HEK293T (cell line): ENCODE data around the gene TET3.

Source experiments
- ARNT ChIP-seq: fragments of 450-650 bp; IDR thresholded peaks from 2 replicates; pipeline ENCODE4 v1.6.1; 2017; ENCODE audit warnings: mild to moderate bottlenecking
- BHLHE40 ChIP-seq: fragments of 450-650 bp; IDR thresholded peaks from 2 replicates; pipeline ENCODE4 v1.6.1; 2016; ENCODE audit warnings: mild to moderate bottlenecking, moderate library complexity, borderline replicate concordance
- CTBP1 ChIP-seq: fragments of 450-650 bp; IDR thresholded peaks from 2 replicates; pipeline ENCODE4 v1.6.1; 2016; ENCODE audit warnings: borderline replicate concordance
- ELF4 ChIP-seq: fragments of 450-650 bp; IDR thresholded peaks from 2 replicates; pipeline ENCODE4 v1.6.1; 2017; ENCODE audit warnings: antibody characterized with exemption
- FOXK2 ChIP-seq: fragments of 450-650 bp; IDR thresholded peaks from 2 replicates; pipeline ENCODE4 v1.6.1; 2016; ENCODE audit warnings: mild to moderate bottlenecking
- FOXM1 ChIP-seq: fragments of 450-650 bp; IDR thresholded peaks from 2 replicates; pipeline ENCODE4 v1.6.1; 2017; ENCODE audit warnings: mild to moderate bottlenecking, borderline replicate concordance
- HDGF ChIP-seq: fragments of 450-650 bp; IDR thresholded peaks from 2 replicates; pipeline ENCODE4 v1.6.1; 2017; ENCODE audit warnings: antibody characterized with exemption, borderline replicate concordance
- L3MBTL2 ChIP-seq: fragments of 450-650 bp; conservative IDR thresholded peaks from 2 replicates; pipeline ENCODE4 v1.6.1; 2016; ENCODE audit warnings: mild to moderate bottlenecking
- LEF1 ChIP-seq: fragments of 450-650 bp; IDR thresholded peaks from 2 replicates; pipeline ENCODE4 v1.6.1; 2017; ENCODE audit warnings: mild to moderate bottlenecking, borderline replicate concordance
- NFRKB ChIP-seq: fragments of 450-650 bp; IDR thresholded peaks from 2 replicates; pipeline ENCODE4 v1.6.1; 2016; ENCODE audit warnings: mild to moderate bottlenecking, moderate library complexity
- SP1 ChIP-seq: fragments of 450-650 bp; IDR thresholded peaks from 2 replicates; pipeline ENCODE4 v1.6.1; 2017
- SUZ12 ChIP-seq: fragments of 450-650 bp; IDR thresholded peaks from 2 replicates; pipeline ENCODE4 v1.6.1; 2016; ENCODE audit warnings: mild to moderate bottlenecking

DNA sequence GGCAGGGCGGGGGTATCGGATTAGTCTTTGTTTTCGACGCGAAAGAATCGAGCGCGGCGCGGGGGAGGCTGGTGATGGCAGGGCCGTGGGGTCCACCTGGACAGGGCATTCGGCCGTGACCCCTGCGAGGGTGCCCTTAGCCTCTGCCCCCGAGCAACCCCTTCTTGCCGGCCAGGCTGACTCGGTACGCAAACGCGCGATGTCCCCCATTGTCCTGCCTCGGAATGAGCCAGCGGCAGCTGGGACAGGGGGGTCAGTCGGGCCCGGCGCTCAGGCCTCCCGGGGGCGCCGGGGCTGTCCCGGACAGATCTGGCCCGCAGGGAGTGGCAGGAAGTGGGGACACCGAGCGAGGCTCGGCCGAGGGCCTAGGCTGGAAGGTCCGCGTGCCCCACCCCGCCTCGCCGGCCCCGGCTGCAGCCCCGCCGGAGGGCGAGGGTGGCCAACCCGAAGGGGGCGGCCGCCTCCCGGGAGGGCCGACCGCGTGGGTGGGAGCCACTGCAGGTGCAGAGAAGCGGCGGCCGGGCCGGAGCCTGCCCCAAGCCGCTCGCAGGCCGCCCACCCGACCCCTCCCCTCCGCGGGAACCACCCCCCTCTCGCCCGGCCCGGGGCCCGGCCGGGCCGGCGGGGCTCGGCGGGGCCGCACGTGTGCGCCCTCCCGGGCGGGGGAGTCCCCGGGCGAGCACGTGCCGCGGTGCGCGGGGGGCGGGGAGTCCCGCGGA is at the start of gene TET3:
- no peak for TF ChIP-seq BHLHE40
- TF ChIP-seq FOXK2, result no peak
- no peak for TF ChIP-seq ARNT
- no peak for TF ChIP-seq SP1
- TF ChIP-seq FOXM1, result no peak
- TF ChIP-seq CTBP1, result no peak
- TF ChIP-seq HDGF, result no peak
- no peak for TF ChIP-seq NFRKB
- TF ChIP-seq SUZ12, result no peak
- TF ChIP-seq ELF4, result no peak
- TF ChIP-seq LEF1, result no peak
- peak; percentile 55; the same call in 1 of the 2 replicates for TF ChIP-seq L3MBTL2
